SH-SY5Y (cell line): ENCODE measurements around the gene BMAL2.

Experiments
- GATA2 ChIP-seq: IDR thresholded peaks from 2 replicates; pipeline ENCODE4 v1.6.1; 2011; ENCODE audit warnings: mild to moderate bottlenecking, low read depth, low read length
- GATA3 ChIP-seq: IDR thresholded peaks from 2 replicates; pipeline ENCODE4 v1.6.1; 2011; ENCODE audit warnings: low read depth, mild to moderate bottlenecking, low read length, moderate library complexity

The BMAL2 gene

GRCh38 chr12:27304856-27305255, 27.8 kb upstream of the BMAL2 start:
- no peak for TF ChIP-seq GATA2
- TF ChIP-seq GATA3: no peak

- no peak for TF ChIP-seq GATA3
- no peak for TF ChIP-seq GATA2
Observed at GRCh38 chr12:27305673-27306456, 26.8 kb upstream of the BMAL2 start.

GRCh38 chr12:27309293-27309994, 23.2 kb upstream of the BMAL2 start:
- TF ChIP-seq GATA2: no peak
- TF ChIP-seq GATA3: no peak

GRCh38 chr12:27309995-27310315, 22.7 kb upstream of the BMAL2 start:
- no peak for TF ChIP-seq GATA2
- no peak for TF ChIP-seq GATA3

- TF ChIP-seq GATA3: no peak
Observed at GRCh38 chr12:27316947-27317346, 15.7 kb upstream of the BMAL2 start.

- TF ChIP-seq GATA2 (no peak), GATA3 (no peak)
Observed at GRCh38 chr12:27319409-27319808, 13.2 kb upstream of the BMAL2 start.

- TF ChIP-seq GATA3 (no peak), GATA2 (no peak)
Observed at GRCh38 chr12:27319848-27320247, 12.8 kb upstream of the BMAL2 start.

GRCh38 chr12:27324530-27324929, 8.1 kb upstream of the BMAL2 start:
- TF ChIP-seq GATA3: no peak
- TF ChIP-seq GATA2: no peak

GRCh38 chr12:27330846-27331245, 1.8 kb upstream of the BMAL2 start:
- TF ChIP-seq GATA2: no peak
- TF ChIP-seq GATA3: no peak

- no peak for TF ChIP-seq GATA3
- no peak for TF ChIP-seq GATA2
Observed at GRCh38 chr12:27331291-27331926, 1.2 kb upstream of the BMAL2 start.

- TF ChIP-seq GATA2 (no peak), GATA3 (no peak)
Observed at GRCh38 chr12:27331927-27332324, 710 bp upstream of the BMAL2 start.

- no peak for TF ChIP-seq GATA2
- no peak for TF ChIP-seq GATA3
Observed at GRCh38 chr12:27332407-27332713, 276 bp upstream of the BMAL2 start.

- TF ChIP-seq GATA2 (no peak), GATA3 (no peak)
Observed at GRCh38 chr12:27333403-27334009, 870 bp downstream of the BMAL2 start.

- TF ChIP-seq GATA2 (no peak), GATA3 (no peak)
Observed at GRCh38 chr12:27334042-27334720, 1.5 kb downstream of the BMAL2 start.
